Measurements from ENCODE around the gene BANP. TPM values are rescaled to one million over a fixed set of nuclear protein-coding genes. Genes with fewer than 3 reads are reported as not detected.

The BANP gene
- total RNA-seq, 1 experiment from 2014 or later, result 37.2 TPM

DNA sequence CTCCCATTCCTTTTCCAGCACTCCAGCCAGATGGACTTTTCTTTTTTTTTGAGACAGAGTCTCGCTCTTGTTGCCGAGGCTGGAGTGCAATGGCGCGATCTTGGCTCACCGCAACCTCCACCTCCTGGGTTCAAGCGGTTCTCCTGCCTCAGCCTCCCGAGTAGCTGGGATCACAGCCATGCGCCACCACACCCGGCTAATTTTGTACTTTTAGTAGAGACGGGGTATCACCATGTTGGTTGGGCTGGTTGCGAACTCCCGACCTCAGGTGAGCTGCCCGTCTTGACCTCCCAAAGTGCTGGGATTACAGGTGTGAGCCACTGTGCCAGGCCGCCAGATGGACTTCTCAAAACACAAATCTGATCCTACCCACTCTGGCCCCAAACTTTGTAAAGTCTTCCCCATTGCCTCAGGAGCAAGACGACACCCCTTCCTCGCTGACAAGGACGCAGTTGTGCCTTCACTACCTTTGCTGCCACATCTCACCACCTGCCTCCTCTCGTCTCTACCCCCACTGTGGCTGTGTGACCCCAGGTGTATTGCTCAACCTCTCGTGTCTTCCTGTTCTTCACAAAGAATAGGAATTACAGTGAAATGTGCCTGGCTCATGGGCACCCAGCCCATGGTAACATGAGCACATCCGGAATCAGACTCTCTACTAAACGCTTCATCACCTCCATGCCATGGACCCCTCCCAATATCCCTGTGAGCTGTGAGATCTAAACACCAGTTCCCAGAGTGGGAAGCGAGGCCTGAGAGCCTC is 3.7 kb upstream of the BANP start:
- no peak overlapping the region for H3K4me3 ChIP-seq (replicated peaks in 1 of 2; ENCODE audit: low read depth in 1 of 2, low read length in 2 of 2)
- H3K79me2 ChIP-seq (ENCODE audit: insufficient read depth, low read length), result peaks cover 10% of the 10 kb centered on the region
- H3K27me3 ChIP-seq (ENCODE audit: insufficient read depth, low read length), result no peaks in the 10 kb centered on the region
- H3K9me3 ChIP-seq (ENCODE audit: control insufficient read depth in 1 of 2, insufficient read depth in 1 of 2, low read depth in 1 of 2, low read length in 2 of 2), result no peaks in the 10 kb centered on the region
- CTCF ChIA-PET, result no interaction called here
- no TSS peak for BruUV-seq (replicated peaks)
- no peak overlapping the region; the same call in 1 of the 2 replicates for H3K27ac ChIP-seq (ENCODE audit: low read depth, low read length)
- no peak overlapping the region for H2AFZ ChIP-seq (ENCODE audit: low read depth, low read length, poor library complexity, severe bottlenecking)
- intact Hi-C loops (cut with micrococcal nuclease), result no loop called here
- TF ChIP-seq, protein P1, sequence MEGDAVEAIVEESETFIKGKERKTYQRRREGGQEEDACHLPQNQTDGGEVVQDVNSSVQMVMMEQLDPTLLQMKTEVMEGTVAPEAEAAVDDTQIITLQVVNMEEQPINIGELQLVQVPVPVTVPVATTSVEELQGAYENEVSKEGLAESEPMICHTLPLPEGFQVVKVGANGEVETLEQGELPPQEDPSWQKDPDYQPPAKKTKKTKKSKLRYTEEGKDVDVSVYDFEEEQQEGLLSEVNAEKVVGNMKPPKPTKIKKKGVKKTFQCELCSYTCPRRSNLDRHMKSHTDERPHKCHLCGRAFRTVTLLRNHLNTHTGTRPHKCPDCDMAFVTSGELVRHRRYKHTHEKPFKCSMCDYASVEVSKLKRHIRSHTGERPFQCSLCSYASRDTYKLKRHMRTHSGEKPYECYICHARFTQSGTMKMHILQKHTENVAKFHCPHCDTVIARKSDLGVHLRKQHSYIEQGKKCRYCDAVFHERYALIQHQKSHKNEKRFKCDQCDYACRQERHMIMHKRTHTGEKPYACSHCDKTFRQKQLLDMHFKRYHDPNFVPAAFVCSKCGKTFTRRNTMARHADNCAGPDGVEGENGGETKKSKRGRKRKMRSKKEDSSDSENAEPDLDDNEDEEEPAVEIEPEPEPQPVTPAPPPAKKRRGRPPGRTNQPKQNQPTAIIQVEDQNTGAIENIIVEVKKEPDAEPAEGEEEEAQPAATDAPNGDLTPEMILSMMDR (IDR thresholded peaks at IDR 0.05 in 2 of 3, conservative IDR thresholded peaks at IDR 0.05 in 1 of 3; ENCODE audit: borderline replicate concordance in 1 of 3, insufficient read depth in 1 of 3, low read depth in 2 of 3, low read length in 2 of 3), result no peak
- no peak for TF ChIP-seq CBX3 (IDR thresholded peaks at IDR 0.05; ENCODE audit: low read depth)
- TF ChIP-seq EZH2 (IDR thresholded peaks at IDR 0.05), result no peak
- TF ChIP-seq, protein P2, sequence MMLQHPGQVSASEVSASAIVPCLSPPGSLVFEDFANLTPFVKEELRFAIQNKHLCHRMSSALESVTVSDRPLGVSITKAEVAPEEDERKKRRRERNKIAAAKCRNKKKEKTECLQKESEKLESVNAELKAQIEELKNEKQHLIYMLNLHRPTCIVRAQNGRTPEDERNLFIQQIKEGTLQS (IDR thresholded peaks at IDR 0.05), result no peak
- TF ChIP-seq JUND (IDR thresholded peaks at IDR 0.05), result no peak
- no peak for TF ChIP-seq YY1 (IDR thresholded peaks at IDR 0.05; ENCODE audit: extremely low read depth, insufficient replicate concordance, low read depth, low read length)
- no peak for TF ChIP-seq ZNF274 (IDR thresholded peaks at IDR 0.05; ENCODE audit: low read depth, low read length)
- H3K9ac ChIP-seq (ENCODE audit: low read length), result no peak overlapping the region
- H3K9me2 ChIP-seq (ENCODE audit: insufficient read depth), result no peaks in the 10 kb centered on the region
- RAD21 ChIA-PET (ENCODE audit: low non-redundant PET in 1 of 2, low total read pairs in 2 of 2, uncharacterized antibody in 2 of 2, unreplicated experiment in 2 of 2), result no interaction called here
- H4K20me1 ChIP-seq (ENCODE audit: insufficient read depth), result no peaks in the 10 kb centered on the region
- no peak for ATAC-seq
- no peak for DNase-seq (ENCODE audit: low read depth, low spot score)
- peaks cover 37 to 45% of the 10 kb centered on the region in 2 experiments for H3K4me1 ChIP-seq (ENCODE audit: control insufficient read depth in 1 of 2, insufficient read depth in 2 of 2, low read length in 2 of 2)
- POLR2A ChIA-PET, result no interaction called here
- no peaks in the 10 kb centered on the region; a peak in 1 of 4 replicates for H3K36me3 ChIP-seq (ENCODE audit: control insufficient read depth in 1 of 2, insufficient read depth in 2 of 2, low read length in 2 of 2)
- H3K4me2 ChIP-seq (ENCODE audit: low read length), result no peak overlapping the region

Measured in HCT116 (cell line).